Stomach smooth muscle (tissue), 2 donors: ENCODE measurements around the gene LHFPL2.

Experiments used
- H3K27ac ChIP-seq: one replicate; pipeline ENCODE4 v1.7.0; 2013; ENCODE audit warnings: mild to moderate bottlenecking, low read length, inconsistent platforms
- H3K27me3 ChIP-seq, 2 donors: one replicate each; pipeline ENCODE4 v1.7.0; 2013; ENCODE audit warnings: low read length in 2 of 2; ENCODE audit not compliant: insufficient read depth in 2 of 2, control insufficient read depth in 1 of 2
- H3K36me3 ChIP-seq, 2 donors: one replicate each; pipeline ENCODE4 v1.7.0; 2013; ENCODE audit warnings: low read length in 2 of 2; ENCODE audit not compliant: control insufficient read depth in 2 of 2, insufficient read depth in 2 of 2
- H3K4me1 ChIP-seq: one replicate; pipeline ENCODE4 v1.7.0; 2013; ENCODE audit warnings: low read length; ENCODE audit not compliant: control insufficient read depth, insufficient read depth
- H3K4me3 ChIP-seq, 2 donors: one replicate each; pipeline ENCODE4 v1.7.0; 2013; ENCODE audit warnings: low read length in 2 of 2
- H3K9ac ChIP-seq, 2 donors: one replicate each; pipeline ENCODE4 v1.7.0; 2013; ENCODE audit warnings: low read length in 2 of 2, mild to moderate bottlenecking in 1 of 2
- H3K9me3 ChIP-seq, 2 donors: one replicate each; pipeline ENCODE4 v1.7.0; 2013; ENCODE audit warnings: low read length in 2 of 2; ENCODE audit not compliant: control insufficient read depth in 2 of 2
- donor health status: healthy.
- donor health status: Pancreatic carcinoma.

The LHFPL2 gene

DNA sequence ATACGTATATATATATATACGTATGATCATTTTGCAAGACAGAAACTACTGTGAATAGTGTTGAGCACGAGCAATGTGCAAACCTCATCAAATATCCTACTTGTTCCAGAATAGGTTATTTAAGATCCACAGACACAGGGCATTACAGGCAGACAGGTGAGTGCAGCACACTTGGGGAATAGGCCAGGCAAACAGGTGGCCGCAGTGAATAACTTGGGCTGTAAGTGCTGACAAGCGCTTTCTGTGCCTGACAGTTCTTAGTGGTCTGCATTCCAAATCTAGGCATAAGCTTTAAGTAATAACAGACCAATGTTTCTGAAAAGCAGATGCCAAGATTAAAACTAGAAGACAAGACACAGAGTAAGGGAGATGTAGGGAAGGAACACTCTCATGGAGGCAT lies 77.9 kb downstream of the LHFPL2 start:
- no peaks in the 10 kb centered on the region for H3K27me3 ChIP-seq
- H3K4me1 ChIP-seq: peaks cover 37% of the 10 kb centered on the region
- H3K36me3 ChIP-seq: no peaks in the 10 kb centered on the region
- no peak overlapping the region for H3K27ac ChIP-seq
- no peak overlapping the region for H3K9ac ChIP-seq
- no peak overlapping the region for H3K4me3 ChIP-seq
- H3K9me3 ChIP-seq: no peaks in the 10 kb centered on the region

GRCh38 chr5:78569441-78569840 lies 79.1 kb downstream of the LHFPL2 start:
- no peak overlapping the region for H3K27ac ChIP-seq
- H3K9ac ChIP-seq: no peak overlapping the region
- H3K36me3 ChIP-seq: peaks cover 0 to 2% of the 10 kb centered on the region in 2 donors
- H3K27me3 ChIP-seq: no peaks in the 10 kb centered on the region
- no peak overlapping the region for H3K4me3 ChIP-seq
- H3K4me1 ChIP-seq: peaks cover 31% of the 10 kb centered on the region
- H3K9me3 ChIP-seq: no peaks in the 10 kb centered on the region

DNA sequence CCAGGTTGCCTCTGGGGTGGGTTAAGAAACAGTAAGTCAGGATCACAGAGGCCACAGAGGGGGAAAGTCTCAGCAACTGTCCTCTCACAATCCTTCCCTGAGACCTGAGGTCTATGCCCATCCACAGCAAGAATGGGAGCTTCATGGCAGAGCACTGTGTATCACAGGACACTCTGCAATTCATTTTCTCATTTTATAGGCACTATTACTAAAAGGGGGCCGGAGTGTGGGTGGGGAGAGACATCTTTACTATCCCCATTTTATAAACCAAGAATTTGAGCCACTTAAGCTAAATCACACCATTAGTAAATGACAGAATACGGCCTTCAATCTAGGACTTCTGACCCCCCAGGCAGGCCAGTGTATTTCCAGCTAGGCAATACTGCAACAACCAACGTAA lies 79.9 kb downstream of the LHFPL2 start:
- Histone ChIP-seq H3K9ac (no peak overlapping the region), H3K27me3 (no peaks in the 10 kb centered on the region), H3K4me3 (no peak overlapping the region), H3K27ac (no peak overlapping the region), H3K4me1 (peaks cover 27% of the 10 kb centered on the region), H3K9me3 (no peaks in the 10 kb centered on the region), H3K36me3 (peaks cover 2 to 9% of the 10 kb centered on the region in 2 donors)

- peaks cover 23% of the 10 kb centered on the region for H3K4me1 ChIP-seq
- peaks cover 2 to 9% of the 10 kb centered on the region in 2 donors for H3K36me3 ChIP-seq
- no peaks in the 10 kb centered on the region for H3K9me3 ChIP-seq
- H3K27ac ChIP-seq: no peak overlapping the region
- H3K27me3 ChIP-seq: no peaks in the 10 kb centered on the region
- no peak overlapping the region for H3K9ac ChIP-seq
- no peak overlapping the region for H3K4me3 ChIP-seq
Measured at GRCh38 chr5:78568212-78568611, 80.4 kb downstream of the LHFPL2 start.

DNA sequence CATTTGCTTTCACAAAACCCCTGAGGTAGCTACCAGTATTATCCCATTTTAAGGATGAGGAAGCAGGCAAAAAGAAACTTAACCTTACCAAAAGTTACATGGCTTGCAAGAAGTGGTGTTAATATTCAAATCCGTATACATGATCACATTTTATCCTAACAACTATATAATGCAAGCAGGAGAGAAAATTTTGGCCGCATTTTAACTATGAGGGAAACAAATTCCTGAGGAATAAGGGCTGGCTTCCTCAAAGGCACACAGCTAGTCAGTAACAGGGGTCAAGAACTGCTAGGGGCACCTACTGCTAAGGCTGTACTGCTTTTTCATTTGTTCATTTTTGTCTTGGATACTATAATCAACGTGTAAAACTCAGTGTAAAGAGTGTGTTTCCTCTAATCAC lies 81.0 kb downstream of the LHFPL2 start:
- Histone ChIP-seq H3K36me3 (peaks cover 2 to 9% of the 10 kb centered on the region in 2 donors), H3K9ac (no peak overlapping the region), H3K9me3 (no peaks in the 10 kb centered on the region), H3K4me3 (no peak overlapping the region), H3K27ac (no peak overlapping the region), H3K27me3 (no peaks in the 10 kb centered on the region), H3K4me1 (peaks cover 21% of the 10 kb centered on the region)

DNA sequence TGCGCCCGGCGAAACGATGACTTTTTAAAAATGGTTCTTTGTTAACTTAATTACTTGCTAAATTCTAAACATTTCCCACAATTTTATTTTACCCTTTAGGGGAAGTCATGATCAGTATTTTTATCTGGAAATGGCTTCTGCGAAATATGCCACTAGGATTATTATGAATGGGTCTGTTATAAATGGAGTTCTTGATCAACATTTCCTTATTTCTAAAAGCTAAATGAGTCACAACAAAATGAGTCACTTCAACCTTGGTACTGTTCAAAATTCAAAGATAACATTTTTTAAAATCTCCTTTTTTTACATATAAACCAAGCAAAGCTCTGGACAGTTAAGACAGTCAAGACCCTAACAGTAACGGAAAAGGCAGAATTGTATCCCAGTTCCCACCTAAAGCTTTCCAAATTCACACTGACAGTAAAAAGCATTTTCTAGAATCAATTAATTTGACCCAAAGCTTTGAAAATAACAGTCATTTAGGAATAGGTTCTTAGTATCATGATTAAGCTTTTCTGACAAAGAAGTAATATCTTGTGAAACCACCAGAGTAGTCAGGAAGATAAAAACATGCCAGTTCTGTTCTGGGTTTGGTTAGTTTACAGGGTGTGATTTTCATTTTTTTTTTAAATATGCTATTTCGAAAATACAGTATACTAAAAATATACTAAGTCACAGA lies 81.7 kb downstream of the LHFPL2 start:
- Histone ChIP-seq H3K4me3 (no peak overlapping the region), H3K27ac (no peak overlapping the region), H3K27me3 (no peaks in the 10 kb centered on the region), H3K4me1 (peaks cover 21% of the 10 kb centered on the region), H3K36me3 (peaks cover 2 to 9% of the 10 kb centered on the region in 2 donors), H3K9ac (no peak overlapping the region), H3K9me3 (no peaks in the 10 kb centered on the region)

- Histone ChIP-seq H3K9me3 (no peaks in the 10 kb centered on the region), H3K27ac (no peak overlapping the region), H3K9ac (no peak overlapping the region), H3K36me3 (peaks cover 2 to 9% of the 10 kb centered on the region in 2 donors), H3K4me3 (no peak overlapping the region), H3K27me3 (no peaks in the 10 kb centered on the region), H3K4me1 (peaks cover 16% of the 10 kb centered on the region)
Measured at GRCh38 chr5:78565395-78565794, 83.2 kb downstream of the LHFPL2 start.

- Histone ChIP-seq H3K36me3 (peaks cover 4 to 9% of the 10 kb centered on the region in 2 donors), H3K9me3 (no peaks in the 10 kb centered on the region)
Measured at GRCh38 chr5:78563621-78564020, 85.0 kb downstream of the LHFPL2 start.

GRCh38 chr5:78562714-78563330 lies 85.8 kb downstream of the LHFPL2 start:
- Histone ChIP-seq H3K4me1 (peaks cover 4% of the 10 kb centered on the region), H3K4me3 (no peak overlapping the region), H3K9ac (no peak overlapping the region), H3K27ac (no peak overlapping the region), H3K36me3 (peaks cover 4 to 9% of the 10 kb centered on the region in 2 donors), H3K9me3 (no peaks in the 10 kb centered on the region), H3K27me3 (no peaks in the 10 kb centered on the region)

More at GRCh38 chr5:78563621-78564020, 85.0 kb downstream of the LHFPL2 start:
- H3K27ac ChIP-seq: no peak overlapping the region
- no peaks in the 10 kb centered on the region for H3K27me3 ChIP-seq
- peaks cover 7% of the 10 kb centered on the region for H3K4me1 ChIP-seq
- no peak overlapping the region for H3K4me3 ChIP-seq
- H3K9ac ChIP-seq: no peak overlapping the region

DNA sequence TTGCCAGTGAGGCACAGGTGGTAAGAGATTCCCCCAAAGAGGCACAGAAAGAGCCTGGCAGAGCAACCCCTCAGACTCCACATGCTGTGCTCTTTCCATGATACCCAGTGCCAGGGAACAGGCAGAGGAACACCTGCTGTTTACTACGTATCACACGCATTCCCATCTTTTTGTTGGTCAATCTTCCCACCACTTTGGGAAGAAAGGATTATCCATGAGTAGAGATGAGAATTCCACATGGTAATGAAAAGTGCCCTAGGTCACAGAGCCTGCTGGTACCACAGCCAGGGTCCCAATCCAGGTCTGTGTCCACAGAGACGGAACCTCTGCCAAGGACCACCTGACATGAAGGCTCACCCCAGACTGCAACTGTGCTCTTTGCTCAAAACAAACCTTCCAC lies 86.6 kb downstream of the LHFPL2 start:
- Histone ChIP-seq H3K27ac (no peak overlapping the region), H3K36me3 (peaks cover 4 to 9% of the 10 kb centered on the region in 2 donors), H3K9ac (no peak overlapping the region), H3K4me3 (no peak overlapping the region), H3K9me3 (no peaks in the 10 kb centered on the region), H3K4me1 (peaks cover 7% of the 10 kb centered on the region), H3K27me3 (no peaks in the 10 kb centered on the region)

- Histone ChIP-seq H3K36me3 (peaks cover 4 to 9% of the 10 kb centered on the region in 2 donors), H3K9me3 (no peaks in the 10 kb centered on the region), H3K4me3 (no peak overlapping the region), H3K27ac (no peak overlapping the region), H3K27me3 (no peaks in the 10 kb centered on the region), H3K4me1 (peaks cover 7% of the 10 kb centered on the region), H3K9ac (no peak overlapping the region)
Measured at GRCh38 chr5:78561261-78561660, 87.3 kb downstream of the LHFPL2 start.
